ENCODE results near the gene SOX2.

DNA sequence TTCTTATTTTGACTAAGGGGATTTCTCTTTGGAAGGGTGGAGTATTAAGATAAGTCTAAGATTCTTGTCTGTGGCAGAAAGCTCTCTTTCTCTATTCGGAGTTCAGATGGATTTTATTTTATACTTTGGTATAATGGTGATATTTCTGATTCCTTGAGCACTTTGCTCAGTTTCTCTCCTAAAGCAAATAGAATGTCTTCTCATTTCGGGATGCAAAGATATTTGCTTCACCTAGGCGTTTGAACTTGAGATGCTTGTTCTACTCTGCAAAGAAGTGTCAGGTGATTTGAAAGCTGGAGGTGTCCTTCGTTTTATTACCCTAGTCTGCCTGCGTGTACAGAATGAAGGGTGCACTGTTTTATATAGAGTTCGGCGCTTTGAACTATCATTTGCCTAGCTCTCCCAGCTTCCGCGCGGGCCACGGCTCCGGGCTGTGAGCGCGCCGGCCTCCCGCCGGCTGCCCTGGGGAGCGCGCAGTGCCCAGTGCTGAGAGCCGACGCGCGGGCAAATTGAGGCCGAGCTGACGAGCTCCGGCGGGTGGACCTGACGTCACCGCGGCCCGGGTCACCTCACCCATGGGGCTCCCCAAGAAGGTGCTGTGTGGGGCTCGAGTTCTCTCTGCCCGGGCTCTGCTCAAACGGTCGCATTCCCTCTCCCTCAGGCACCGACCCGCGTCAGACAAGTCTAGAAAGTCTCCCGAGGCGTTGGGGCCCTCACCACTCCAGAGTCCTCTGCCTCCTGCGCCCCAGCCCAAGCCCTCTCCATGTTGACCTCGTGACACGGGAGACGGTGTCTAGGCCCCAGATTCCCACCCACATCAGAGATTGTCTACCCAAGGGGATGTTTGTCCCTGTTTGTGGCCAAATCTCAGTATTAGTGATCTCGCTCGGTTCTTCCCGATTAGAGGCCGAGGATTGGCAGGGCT lies 7.5 kb downstream of the SOX2 start:
- TF ChIP-seq CTCF (IDR thresholded peaks at IDR 0.05), result no peak
- TF ChIP-seq POLR2A (IDR thresholded peaks at IDR 0.05), result no peak

All from stomach (tissue), 4 donors.